Caco-2 (cell line): ENCODE data around the gene ESPN. TPM values are rescaled to one million over a fixed set of nuclear protein-coding genes. Genes with fewer than 3 reads are reported as not detected.
A peak's percentile ranks its signal among the peaks of the same experiment; 100 is the strongest.

Experiments used
- BruUV-seq: library from RNA; stranded (reverse); fragments of 400-500 nt; replicated peaks from 2 replicates; lab custom pipeline; 2021; lab: Mats Ljungman, UMichigan
- CTCF ChIA-PET: fragments of 300-600 bp; sonication (Branson Sonifier 250); formaldehyde crosslinking; loops from one replicate; lab custom pipeline; 2022; ENCODE audit warnings: antibody characterized with exemption; lab: Charles Lee
- POLR2A ChIA-PET: fragments of 300-600 bp; sonication (Branson Sonifier 250); formaldehyde crosslinking; loops from one replicate; lab custom pipeline; 2022; ENCODE audit warnings: antibody characterized with exemption; lab: Charles Lee
- DNase-seq, 2 experiments: peaks; one replicate each; pipeline versions ENCODE4 v3.0.0 to v3.0.0-alpha.2; 2020 to 2022
- H3K27me3 ChIP-seq: replicated peaks from 2 replicates; pipeline ENCODE4 v1.6.0; 2011; ENCODE audit warnings: low read length; ENCODE audit not compliant: control insufficient read depth, insufficient read depth
- H3K36me3 ChIP-seq: 2 replicates; pipeline ENCODE4 v1.5.1; 2011; ENCODE audit warnings: low read length; ENCODE audit not compliant: control insufficient read depth, insufficient read depth
- H3K4me1 ChIP-seq: fragments of 250-450 bp; sonication (Bioruptor Pico); 2 replicates; pipeline ENCODE4 v1.5.1; 2020; ENCODE audit warnings: mild to moderate bottlenecking
- H3K4me3 ChIP-seq: 2 replicates; pipeline ENCODE4 v1.5.1; 2011; ENCODE audit warnings: low read depth, mild to moderate bottlenecking, control low read depth, low read length
- H3K9me3 ChIP-seq: fragments of 250-450 bp; sonication (Bioruptor Pico); 2 replicates; pipeline ENCODE4 v1.5.1; 2020; ENCODE audit warnings: mild to moderate bottlenecking, moderate library complexity
- H3K27ac Mint-ChIP-seq: one replicate; pipeline ENCODE4 v1.8.0; 2022; ENCODE audit warnings: mixed read lengths; ENCODE audit not compliant: unreplicated experiment
- H3K27me3 Mint-ChIP-seq: one replicate; pipeline ENCODE4 v1.8.0; 2022; ENCODE audit warnings: mixed read lengths; ENCODE audit not compliant: insufficient read depth, unreplicated experiment
- H3K36me3 Mint-ChIP-seq: one replicate; pipeline ENCODE4 v1.8.0; 2022; ENCODE audit warnings: mild to moderate bottlenecking, mixed read lengths; ENCODE audit not compliant: insufficient read depth, unreplicated experiment
- H3K4me1 Mint-ChIP-seq: one replicate; pipeline ENCODE4 v1.8.0; 2022; ENCODE audit warnings: low read depth, mixed read lengths; ENCODE audit not compliant: unreplicated experiment
- H3K4me3 Mint-ChIP-seq: one replicate; pipeline ENCODE4 v1.8.0; 2022; ENCODE audit warnings: mild to moderate bottlenecking, moderate library complexity, mixed read lengths; ENCODE audit not compliant: unreplicated experiment
- H3K9me3 Mint-ChIP-seq: one replicate; pipeline ENCODE4 v1.8.0; 2022; ENCODE audit warnings: mixed read lengths; ENCODE audit not compliant: unreplicated experiment
- intact Hi-C: fragments of 100-400 bp; cut with micrococcal nuclease; formaldehyde crosslinking; loops from one replicate; pipeline ENCODE4 v1.10.0; 2022; ENCODE audit not compliant: unreplicated experiment
- total RNA-seq: library from RNA; stranded (reverse); gene quantifications from 2 replicates; pipeline ENCODE4 v1.2.3, GENCODE V29; 2022
- TF ChIP-seq, protein P1 (sequence below), 2 experiments: fragments of 200-600 bp in 1 of 2; IDR thresholded peaks; 1 replicate in 1 of 2; 2 replicates in 1 of 2; pipeline versions ENCODE4 v1.5.1 to v1.8.0; 2011 to 2022; ENCODE audit warnings: antibody characterized with exemption in 1 of 2, control low read depth in 1 of 2, inconsistent platforms in 1 of 2, low read depth in 1 of 2, low read length in 1 of 2, mild to moderate bottlenecking in 1 of 2, moderate library complexity in 1 of 2; ENCODE audit not compliant: insufficient read depth in 1 of 2, severe bottlenecking in 1 of 2, unreplicated experiment in 1 of 2

Gene ESPN
- total RNA-seq, 1 experiment from 2014 or later, result 16.3 TPM

DNA sequence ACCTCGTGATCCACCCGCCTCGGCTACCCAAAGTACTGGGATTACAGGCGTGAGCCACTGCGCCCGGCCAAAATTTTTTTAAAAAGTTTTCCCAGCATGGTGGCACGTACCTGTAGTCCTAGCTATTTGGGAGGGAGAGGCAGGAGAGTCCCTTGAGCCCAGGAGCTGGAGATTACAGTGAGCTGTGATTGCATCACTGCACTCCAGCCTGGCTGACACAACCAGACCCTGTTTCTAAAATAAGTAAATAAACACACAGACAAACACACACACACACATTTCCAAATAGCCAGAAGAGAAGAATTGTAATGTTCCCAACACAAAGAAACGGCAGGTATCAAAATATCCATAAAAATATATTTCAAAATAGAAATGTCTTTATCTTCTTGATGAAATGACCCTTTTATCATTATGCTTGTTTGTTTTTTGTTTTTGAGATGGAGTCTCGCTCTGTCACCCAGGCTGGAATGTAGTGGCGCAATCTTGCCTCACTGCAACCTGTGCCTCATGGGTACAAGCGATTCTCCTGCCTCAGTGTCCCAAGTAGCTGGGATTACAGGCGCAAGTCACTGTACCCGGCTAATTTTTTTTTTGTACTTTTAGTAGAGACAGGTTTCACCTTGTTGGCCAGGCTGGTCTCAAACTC lies 14.2 kb upstream of the ESPN start:
- intact Hi-C loops, result no loop called here
- H3K9me3 Mint-ChIP-seq, result no peaks in the 10 kb centered on the region
- H3K36me3 Mint-ChIP-seq, result no peaks in the 10 kb centered on the region
- H3K9me3 ChIP-seq, result no peaks in the 10 kb centered on the region
- H3K4me3 ChIP-seq, result no peak overlapping the region
- no peak overlapping the region for H3K4me3 Mint-ChIP-seq
- CTCF ChIA-PET, result interaction anchor here (0.7 kb wide), 1 partner anchor 191 kb away, joined by 6 read pairs; no protein-coding TSS in a partner anchor
- TF ChIP-seq, protein P1, sequence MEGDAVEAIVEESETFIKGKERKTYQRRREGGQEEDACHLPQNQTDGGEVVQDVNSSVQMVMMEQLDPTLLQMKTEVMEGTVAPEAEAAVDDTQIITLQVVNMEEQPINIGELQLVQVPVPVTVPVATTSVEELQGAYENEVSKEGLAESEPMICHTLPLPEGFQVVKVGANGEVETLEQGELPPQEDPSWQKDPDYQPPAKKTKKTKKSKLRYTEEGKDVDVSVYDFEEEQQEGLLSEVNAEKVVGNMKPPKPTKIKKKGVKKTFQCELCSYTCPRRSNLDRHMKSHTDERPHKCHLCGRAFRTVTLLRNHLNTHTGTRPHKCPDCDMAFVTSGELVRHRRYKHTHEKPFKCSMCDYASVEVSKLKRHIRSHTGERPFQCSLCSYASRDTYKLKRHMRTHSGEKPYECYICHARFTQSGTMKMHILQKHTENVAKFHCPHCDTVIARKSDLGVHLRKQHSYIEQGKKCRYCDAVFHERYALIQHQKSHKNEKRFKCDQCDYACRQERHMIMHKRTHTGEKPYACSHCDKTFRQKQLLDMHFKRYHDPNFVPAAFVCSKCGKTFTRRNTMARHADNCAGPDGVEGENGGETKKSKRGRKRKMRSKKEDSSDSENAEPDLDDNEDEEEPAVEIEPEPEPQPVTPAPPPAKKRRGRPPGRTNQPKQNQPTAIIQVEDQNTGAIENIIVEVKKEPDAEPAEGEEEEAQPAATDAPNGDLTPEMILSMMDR (IDR thresholded peaks at IDR 0.05; ENCODE audit: insufficient read depth in 1 of 2, low read depth in 1 of 2, low read length in 1 of 2, severe bottlenecking in 1 of 2, unreplicated experiment in 1 of 2), result no peak
- H3K4me1 ChIP-seq, result peaks cover 20% of the 10 kb centered on the region
- H3K27me3 Mint-ChIP-seq, result no peaks in the 10 kb centered on the region
- H3K27ac Mint-ChIP-seq, result no peak overlapping the region
- DNase-seq, result no peak
- H3K27me3 ChIP-seq, result no peaks in the 10 kb centered on the region; the same call in 1 of the 2 replicates
- H3K36me3 ChIP-seq, result no peaks in the 10 kb centered on the region
- peaks cover 9% of the 10 kb centered on the region for H3K4me1 Mint-ChIP-seq
- no TSS peak for BruUV-seq
- POLR2A ChIA-PET, result no interaction called here

DNA sequence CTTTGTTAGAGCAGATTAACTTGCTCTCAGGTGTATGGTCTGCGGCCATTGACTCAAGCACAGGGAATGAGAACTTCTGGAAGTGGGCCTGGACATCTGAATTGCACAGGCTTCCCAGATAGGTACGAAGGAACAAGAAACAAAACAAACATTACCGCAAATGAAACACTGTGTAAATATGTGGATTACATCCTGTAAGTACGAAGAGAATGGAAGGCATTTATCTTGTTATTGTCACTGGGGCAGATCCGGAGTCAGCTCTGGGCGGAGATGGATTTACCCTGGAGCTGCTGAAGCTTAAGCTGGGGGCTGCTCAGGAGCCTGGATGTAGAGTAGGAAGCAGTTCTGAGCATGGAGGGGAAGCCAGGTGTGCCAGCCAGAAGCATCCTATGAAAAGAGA lies 11.7 kb upstream of the ESPN start:
- no peaks in the 10 kb centered on the region for H3K27me3 Mint-ChIP-seq

DNA sequence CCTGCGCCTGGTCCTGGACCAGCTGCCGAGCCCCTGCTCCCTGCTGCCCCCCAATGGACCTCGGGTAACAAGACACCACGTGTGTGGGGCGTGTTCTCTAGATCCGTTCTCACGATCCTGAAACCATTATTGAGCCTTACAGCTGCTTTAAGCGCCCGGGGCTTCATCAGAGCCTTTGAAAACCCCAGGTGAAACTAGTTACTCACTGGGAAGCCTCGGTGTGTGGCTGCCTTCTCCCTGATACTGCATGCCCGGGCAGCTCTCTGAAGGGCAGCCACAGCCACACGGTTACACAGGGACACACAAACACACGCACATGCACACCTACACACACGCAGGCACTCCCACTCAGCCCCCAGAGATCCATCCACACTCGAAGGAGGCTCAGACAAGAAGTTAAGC lies 10.1 kb upstream of the ESPN start:
- no peak overlapping the region for H3K27ac Mint-ChIP-seq
- peak overlapping the region; percentile 33 for H3K4me3 Mint-ChIP-seq
- CTCF ChIA-PET, result interaction anchor here (0.7 to 1.7 kb wide), 5 partner anchors 9 to 169 kb away, joined by 3 to 8 read pairs (median 4); partner anchors contain the start of gene ACOT7
- Histone ChIP-seq H3K4me1 (peaks cover 20% of the 10 kb centered on the region), H3K27me3 (peaks cover 2% of the 10 kb centered on the region; the same call in 1 of the 2 replicates), H3K4me3 (no peak overlapping the region), H3K36me3 (no peaks in the 10 kb centered on the region), H3K9me3 (no peaks in the 10 kb centered on the region)
- POLR2A ChIA-PET, result no interaction called here
- H3K9me3 Mint-ChIP-seq, result no peaks in the 10 kb centered on the region
- H3K36me3 Mint-ChIP-seq, result no peaks in the 10 kb centered on the region
- intact Hi-C loops, result no loop called here
- peak; percentile 42 to 58 for DNase-seq
- H3K4me1 Mint-ChIP-seq, result peaks cover 12% of the 10 kb centered on the region
- TF ChIP-seq, protein P1 (IDR thresholded peaks at IDR 0.05; ENCODE audit: insufficient read depth in 1 of 2, low read depth in 1 of 2, low read length in 1 of 2, severe bottlenecking in 1 of 2, unreplicated experiment in 1 of 2), result peak; percentile 46 to 52
- H3K27me3 Mint-ChIP-seq, result no peaks in the 10 kb centered on the region
- BruUV-seq, result no TSS peak

More for the DNA sequence above, 11.7 kb upstream of the ESPN start:
- no peaks in the 10 kb centered on the region for H3K9me3 Mint-ChIP-seq
- no peaks in the 10 kb centered on the region; the same call in 1 of the 2 replicates for H3K27me3 ChIP-seq
- intact Hi-C loops, result no loop called here
- no peaks in the 10 kb centered on the region for H3K9me3 ChIP-seq
- H3K4me1 Mint-ChIP-seq, result peaks cover 12% of the 10 kb centered on the region
- H3K4me3 Mint-ChIP-seq, result no peak overlapping the region
- TF ChIP-seq, protein P1 (IDR thresholded peaks at IDR 0.05; ENCODE audit: insufficient read depth in 1 of 2, low read depth in 1 of 2, low read length in 1 of 2, severe bottlenecking in 1 of 2, unreplicated experiment in 1 of 2), result no peak
- no peaks in the 10 kb centered on the region for H3K36me3 Mint-ChIP-seq
- H3K4me1 ChIP-seq, result peaks cover 20% of the 10 kb centered on the region
- no peak overlapping the region for H3K27ac Mint-ChIP-seq
- peak in 1 of 2 experiments; percentile 16 for DNase-seq
- POLR2A ChIA-PET, result no interaction called here
- CTCF ChIA-PET, result interaction anchor here (0.6 to 0.9 kb wide), 2 partner anchors 41 to 282 kb away, joined by 3 to 4 read pairs; no protein-coding TSS in a partner anchor
- no TSS peak for BruUV-seq
- no peaks in the 10 kb centered on the region for H3K36me3 ChIP-seq
- H3K4me3 ChIP-seq, result no peak overlapping the region
